Choroid plexus epithelial cell (primary cell): ENCODE results near the gene AHCYL2.

Experiments
- DNase-seq: peaks from one replicate; pipeline ENCODE4 v3.0.0-alpha.2; 2010; ENCODE audit warnings: low read depth
- H3K4me3 ChIP-seq: 2 replicates; pipeline ENCODE4 v1.5.1; 2011; ENCODE audit warnings: low read depth, mild to moderate bottlenecking, control low read depth, low read length, moderate library complexity
- CTCF ChIP-seq: conservative IDR thresholded peaks from 2 replicates; pipeline ENCODE4 v1.5.1; 2011; ENCODE audit warnings: low read depth, mild to moderate bottlenecking, control low read depth, inconsistent platforms, low read length, moderate library complexity

Gene AHCYL2

GRCh38 chr7:129354428-129355157 lies 129.8 kb downstream of the AHCYL2 start:
- H3K4me3 ChIP-seq = no peak overlapping the region
- DNase-seq = no peak
- no peak for TF ChIP-seq CTCF

- no peak overlapping the region for H3K4me3 ChIP-seq
- no peak for DNase-seq
Observed at GRCh38 chr7:129356176-129356575, 131.3 kb downstream of the AHCYL2 start.

GRCh38 chr7:129359176-129359575 lies 134.3 kb downstream of the AHCYL2 start:
- no peak overlapping the region for H3K4me3 ChIP-seq
- DNase-seq = no peak
- no peak for TF ChIP-seq CTCF

More at GRCh38 chr7:129356176-129356575, 131.3 kb downstream of the AHCYL2 start:
- no peak for TF ChIP-seq CTCF

- no peak for TF ChIP-seq CTCF
- no peak overlapping the region for H3K4me3 ChIP-seq
- no peak for DNase-seq
Observed at GRCh38 chr7:129359638-129360037, 134.8 kb downstream of the AHCYL2 start.

- no peak for DNase-seq
- no peak overlapping the region for H3K4me3 ChIP-seq
- TF ChIP-seq CTCF = no peak
Observed at GRCh38 chr7:129361771-129362170, 136.9 kb downstream of the AHCYL2 start.

GRCh38 chr7:129362496-129362895 lies 137.7 kb downstream of the AHCYL2 start:
- no peak for TF ChIP-seq CTCF
- no peak overlapping the region for H3K4me3 ChIP-seq
- DNase-seq = no peak

GRCh38 chr7:129367349-129367699 lies 142.5 kb downstream of the AHCYL2 start:
- H3K4me3 ChIP-seq = no peak overlapping the region

More at GRCh38 chr7:129367349-129367699, 142.5 kb downstream of the AHCYL2 start:
- DNase-seq = no peak
- no peak for TF ChIP-seq CTCF
